Measurements from ENCODE around the gene GRK4.

GRCh38 chr4:2954358-2955185 lies 8.8 kb upstream of the GRK4 start:
- TF ChIP-seq RBBP5 (conservative IDR thresholded peaks at IDR 0.05) (no peak), SP1 (IDR thresholded peaks at IDR 0.05; ENCODE audit: low read depth, low read length) (no peak), USF2 (IDR thresholded peaks at IDR 0.05; ENCODE audit: borderline replicate concordance, low read depth, low read length) (no peak), CTCF (IDR thresholded peaks at IDR 0.05 in 2 of 3, conservative IDR thresholded peaks at IDR 0.05 in 1 of 3; ENCODE audit: control insufficient read depth in 2 of 3, extremely low read depth in 1 of 3, insufficient read depth in 1 of 3, low read depth in 3 of 3, low read length in 3 of 3) (peak in 2 of 3 experiments; percentile 48 to 49; a peak in 5 of 6 replicates), REST (IDR thresholded peaks at IDR 0.05; ENCODE audit: low read depth, low read length) (0 out of 2 replicates have a peak, but pooled peaks have one; percentile 24), SMC3 (IDR thresholded peaks at IDR 0.05; ENCODE audit: borderline replicate concordance, low read length) (no peak; the same call in 1 of the 2 replicates), MXI1 (IDR thresholded peaks at IDR 0.05; ENCODE audit: low read depth, low read length) (no peak), POLR2A (IDR thresholded peaks at IDR 0.05; ENCODE audit: low read depth, low read length) (no peak), CUX1 (IDR thresholded peaks at IDR 0.05; ENCODE audit: insufficient replicate concordance, low read depth, low read length) (no peak)
